Hepatocyte (in vitro differentiated cells): ENCODE measurements around the gene CEMP1. TPM values are rescaled to one million over a fixed set of nuclear protein-coding genes. Genes with fewer than 3 reads are reported as not detected.

ENCODE experiments used
- DNase-seq: peaks from one replicate; pipeline ENCODE4 v3.0.0-alpha.2; 2016; ENCODE audit warnings: low spot score
- H2AFZ ChIP-seq: fragments of 200-600 bp; sonication (generic); 2 replicates; pipeline ENCODE4 v1.6.0; 2016; ENCODE audit warnings: antibody characterized with exemption, mild to moderate bottlenecking
- H3K27ac ChIP-seq: fragments of 200-600 bp; sonication (generic); 2 replicates; pipeline ENCODE4 v1.5.1; 2016; ENCODE audit warnings: mild to moderate bottlenecking
- H3K27me3 ChIP-seq: fragments of 200-600 bp; sonication (generic); 2 replicates; pipeline ENCODE4 v1.6.1; 2016
- H3K36me3 ChIP-seq: fragments of 200-600 bp; sonication (generic); replicated peaks from 2 replicates; pipeline ENCODE4 v1.5.1; 2016; ENCODE audit warnings: low read depth; ENCODE audit not compliant: insufficient read depth
- H3K4me1 ChIP-seq: fragments of 200-600 bp; sonication (generic); 2 replicates; pipeline ENCODE4 v1.5.1; 2016; ENCODE audit warnings: mild to moderate bottlenecking, moderate library complexity; ENCODE audit not compliant: insufficient read depth
- H3K4me2 ChIP-seq: fragments of 200-600 bp; sonication (generic); 2 replicates; pipeline ENCODE4 v1.6.0; 2016
- H3K4me3 ChIP-seq: fragments of 200-600 bp; sonication (generic); 2 replicates; pipeline ENCODE4 v1.5.1; 2016; ENCODE audit warnings: mild to moderate bottlenecking
- H3K79me2 ChIP-seq: fragments of 200-600 bp; sonication (generic); 2 replicates; pipeline ENCODE4 v1.6.0; 2017; ENCODE audit warnings: mild to moderate bottlenecking
- H3K9me2 ChIP-seq: fragments of 200-600 bp; sonication (generic); replicated peaks from 2 replicates; pipeline ENCODE4 v1.6.0; 2017; ENCODE audit warnings: mild to moderate bottlenecking; ENCODE audit not compliant: insufficient read depth
- H3K9me3 ChIP-seq: fragments of 200-600 bp; sonication (generic); 2 replicates; pipeline ENCODE4 v1.5.1; 2016; ENCODE audit warnings: low read depth, mild to moderate bottlenecking
- H4K20me1 ChIP-seq: fragments of 200-600 bp; sonication (generic); 2 replicates; pipeline ENCODE4 v1.6.0; 2016; ENCODE audit warnings: mild to moderate bottlenecking; ENCODE audit not compliant: insufficient read depth, poor library complexity, severe bottlenecking
- CTCF ChIP-seq: fragments of 200-600 bp; sonication (generic); IDR thresholded peaks from 2 replicates; pipeline ENCODE4 v1.5.1; 2016; ENCODE audit warnings: antibody characterized with exemption, mild to moderate bottlenecking; ENCODE audit not compliant: poor library complexity
- EZH2 ChIP-seq: fragments of 200-600 bp; sonication (generic); IDR thresholded peaks from 2 replicates; pipeline ENCODE4 v1.6.1; 2016; ENCODE audit warnings: antibody characterized with exemption, mild to moderate bottlenecking, borderline replicate concordance
- EZH2phosphoT487 ChIP-seq: fragments of 200-600 bp; sonication (generic); IDR thresholded peaks from one replicate; pipeline ENCODE4 v1.6.1; 2018; ENCODE audit warnings: antibody characterized with exemption, mild to moderate bottlenecking, low read depth, moderate library complexity; ENCODE audit not compliant: unreplicated experiment, severe bottlenecking
- WGBS: methylation state at CpG from one replicate; pipeline ENCODE4 v1.1.6; 2016; ENCODE audit warnings: low lambda C conversion rate; ENCODE audit errors: missing lambda C conversion rate; 5-methylcytosine and 5-hydroxymethylcytosine counted together
- polyA plus RNA-seq: library from polyadenylated mRNA; unstranded; fragments of >200 nt; fragmentation: Nextera tagmentation; extraction: Ambion mirVana; gene quantifications from 2 replicates; pipeline ENCODE4 v1.2.1, GENCODE V29; 2016
- total RNA-seq: library from RNA; depleted of rRNA; stranded (reverse); fragments of >200 nt; gene quantifications from 2 replicates; pipeline ENCODE4 v1.2.3, GENCODE V29; 2014

CEMP1 gene
- total and polyA plus RNA-seq, 2 experiments from 2014 or later = 11.1 TPM; not detected in 1

- 89% methylated on average over 14 of the region's 14 CpGs for WGBS
- H3K4me2 ChIP-seq = peak overlapping the region; percentile 82
- H3K9me2 ChIP-seq = no peaks in the 10 kb centered on the region
- TF ChIP-seq CTCF = no peak
- no peak for TF ChIP-seq EZH2
- no peak for TF ChIP-seq EZH2phosphoT487
- peak; percentile 10 for DNase-seq
- H3K9me3 ChIP-seq = no peaks in the 10 kb centered on the region
- peaks cover 4% of the 10 kb centered on the region for H3K79me2 ChIP-seq
- H3K4me3 ChIP-seq = no peak overlapping the region
- H3K27me3 ChIP-seq = no peaks in the 10 kb centered on the region
- peaks cover 5% of the 10 kb centered on the region for H3K4me1 ChIP-seq
- H4K20me1 ChIP-seq = no peaks in the 10 kb centered on the region
- no peak overlapping the region for H2AFZ ChIP-seq
- no peaks in the 10 kb centered on the region for H3K36me3 ChIP-seq
- H3K27ac ChIP-seq = peak overlapping the region; percentile 77
Measured at GRCh38 chr16:2530629-2531318, 434 bp downstream of the CEMP1 start.

- Histone ChIP-seq H2AFZ (no peak overlapping the region), H3K27ac (no peak overlapping the region), H3K36me3 (no peaks in the 10 kb centered on the region), H3K4me2 (no peak overlapping the region), H3K9me3 (no peaks in the 10 kb centered on the region), H4K20me1 (no peaks in the 10 kb centered on the region), H3K4me3 (no peak overlapping the region), H3K4me1 (peaks cover 6% of the 10 kb centered on the region), H3K9me2 (no peaks in the 10 kb centered on the region), H3K27me3 (no peaks in the 10 kb centered on the region), H3K79me2 (peaks cover 7% of the 10 kb centered on the region)
- no peak for DNase-seq
- WGBS = 94% methylated on average over 15 of the region's 15 CpGs
- no peak for TF ChIP-seq EZH2
Measured at GRCh38 chr16:2529961-2530628, 1.1 kb downstream of the CEMP1 start.

GRCh38 chr16:2529061-2529931 lies 1.9 kb downstream of the CEMP1 start:
- Histone ChIP-seq H3K9me3 (no peaks in the 10 kb centered on the region), H3K9me2 (no peaks in the 10 kb centered on the region), H3K79me2 (peaks cover 7% of the 10 kb centered on the region), H3K4me2 (no peak overlapping the region), H3K36me3 (no peaks in the 10 kb centered on the region), H4K20me1 (no peaks in the 10 kb centered on the region), H3K4me1 (peaks cover 13% of the 10 kb centered on the region), H3K4me3 (no peak overlapping the region), H2AFZ (no peak overlapping the region), H3K27ac (no peak overlapping the region), H3K27me3 (no peaks in the 10 kb centered on the region)
- WGBS = 94% methylated on average over 31 of the region's 32 CpGs
- TF ChIP-seq EZH2phosphoT487 = no peak
- no peak for TF ChIP-seq CTCF
- no peak for TF ChIP-seq EZH2
- no peak for DNase-seq
